ENCODE results near the gene DNAH9.

- TF ChIP-seq CTCF (IDR thresholded peaks at IDR 0.05) (no peak), POLR2A (IDR thresholded peaks at IDR 0.05) (no peak)
These were observed 32.7 kb upstream of the DNAH9 start for GRCh38 chr17:11565591-11565990.

Data from body of pancreas (tissue), 4 donors.